Measurements from ENCODE around the gene KRT23. TPM values are rescaled to one million over a fixed set of nuclear protein-coding genes. Genes with fewer than 3 reads are reported as not detected.
A peak's percentile ranks its signal among the peaks of the same experiment; 100 is the strongest.

The KRT23 gene
- total and polyA plus RNA-seq, 9 of the 15 experiments (the other 6 are each of a cell fraction or from before 2014, with no cell fraction given): not detected

DNA sequence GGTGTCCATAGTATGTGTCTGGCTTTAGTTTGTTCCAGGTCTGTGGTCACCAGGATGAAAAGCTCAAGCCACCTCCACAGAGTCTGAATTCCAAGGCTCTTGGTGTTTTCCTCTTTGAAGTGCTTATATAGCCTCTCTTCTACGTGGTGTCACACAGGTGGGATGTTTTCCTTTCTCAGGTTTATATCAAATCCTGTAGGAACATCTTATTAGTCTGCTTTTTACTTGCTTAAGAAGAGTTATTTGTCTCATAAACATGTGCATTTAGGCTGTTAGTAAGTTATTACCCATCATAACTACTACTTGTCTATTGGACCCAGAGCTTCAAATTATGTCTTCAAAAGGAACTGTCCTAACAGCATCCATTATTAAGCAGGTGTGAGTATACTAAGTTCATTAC lies 29.4 kb upstream of the KRT23 start, which contains the start of gene KRT39:
TSS of gene KRT39 (minus strand) at position 101 of the 400 bp plus-strand sequence. CDS start at position 9, 92 bp downstream.
- ChIA-PET POLR2A (interaction anchor here (0.5 to 1.0 kb wide), 2 partner anchors 11 to 244 kb away, joined by 3 to 4 read pairs; no protein-coding TSS in a partner anchor), CTCF (ENCODE audit: low intra/inter-chr PET ratio) (no interaction called here)
- no peak within 1 kb of the TSS for H3K4me3 ChIP-seq
- no peaks in the 10 kb centered on the region for H3K79me2 ChIP-seq (ENCODE audit: control insufficient read depth, insufficient read depth, low read length)
- in situ Hi-C loops (cut with MboI) (no loop called here), intact Hi-C loops (cut with micrococcal nuclease) (no loop called here)
- H3K27me3 ChIP-seq (ENCODE audit: control insufficient read depth in 2 of 2, insufficient read depth in 2 of 2, low read length in 2 of 2): no peaks in the 10 kb centered on the region
- no peaks in the 10 kb centered on the region for H3K4me1 ChIP-seq (replicated peaks in 1 of 2; ENCODE audit: control insufficient read depth in 2 of 2, insufficient read depth in 2 of 2, low read length in 2 of 2)
- FAIRE-seq (no peak), DNase-seq (ENCODE audit: extremely low read depth in 1 of 4, low spot score in 3 of 4) (no peak), ATAC-seq (no peak)
- TF ChIP-seq SMARCA5 (IDR thresholded peaks at IDR 0.05): no peak
- H3K36me3 ChIP-seq (ENCODE audit: control insufficient read depth, insufficient read depth, low read length): no peaks in the 10 kb centered on the region
- no peak within 1 kb of the TSS for H3K4me2 ChIP-seq (ENCODE audit: insufficient read depth, low read length)
- no peaks in the 10 kb centered on the region for H4K20me1 ChIP-seq (replicated peaks; ENCODE audit: control insufficient read depth, insufficient read depth, low read length)
- BruUV-seq (replicated peaks): no TSS peak
- H3K9me1 ChIP-seq (ENCODE audit: control insufficient read depth, insufficient read depth, low read length): no peaks in the 10 kb centered on the region
- WGBS (ENCODE audit: insufficient coverage, low coverage, missing lambda C conversion rate): 0% methylated on average over 1 of the region's 1 CpG
- no peaks in the 10 kb centered on the region for H3K9me3 ChIP-seq (replicated peaks; ENCODE audit: control insufficient read depth, insufficient read depth, low read depth, low read length)
- H2AFZ ChIP-seq (ENCODE audit: low read depth, low read length): no peak within 1 kb of the TSS
- H3K9ac ChIP-seq (ENCODE audit: insufficient read depth in 1 of 2, low read depth in 2 of 2, low read length in 2 of 2): no peak within 1 kb of the TSS
- no peak within 1 kb of the TSS for H3K27ac ChIP-seq (ENCODE audit: extremely low read depth, low read depth, low read length)

GRCh38 chr17:40963838-40964237 lies 26.4 kb upstream of the KRT23 start:
- ATAC-seq: peak; percentile 68; the same call in 2 of the 3 replicates

More at GRCh38 chr17:40963838-40964237, 26.4 kb upstream of the KRT23 start:
- H4K20me1 ChIP-seq (replicated peaks; ENCODE audit: control insufficient read depth, insufficient read depth, low read length): no peaks in the 10 kb centered on the region
- intact Hi-C loops (cut with micrococcal nuclease): no loop called here
- no peaks in the 10 kb centered on the region for H3K79me2 ChIP-seq (ENCODE audit: control insufficient read depth, insufficient read depth, low read length)
- H3K36me3 ChIP-seq (ENCODE audit: control insufficient read depth, insufficient read depth, low read length): no peaks in the 10 kb centered on the region
- no peaks in the 10 kb centered on the region for H3K9me3 ChIP-seq (replicated peaks; ENCODE audit: control insufficient read depth, insufficient read depth, low read depth, low read length)
- no TSS peak for BruUV-seq (replicated peaks)
- CTCF ChIA-PET (ENCODE audit: low intra/inter-chr PET ratio): no interaction called here
- peak overlapping the region; percentile 6; the same call in 1 of the 2 replicates for H3K4me2 ChIP-seq (ENCODE audit: insufficient read depth, low read length)
- H3K9ac ChIP-seq (ENCODE audit: insufficient read depth in 1 of 2, low read depth in 2 of 2, low read length in 2 of 2): no peak overlapping the region
- FAIRE-seq (peak; percentile 82), DNase-seq (ENCODE audit: extremely low read depth in 1 of 4, low spot score in 3 of 4) (peak; percentile 27 to 42 (median 40))
- in situ Hi-C loops (cut with MboI): no loop called here
- peaks cover 0 to 6% of the 10 kb centered on the region in 2 experiments; a peak in 3 of 5 replicates for H3K27me3 ChIP-seq (ENCODE audit: control insufficient read depth in 2 of 2, insufficient read depth in 2 of 2, low read length in 2 of 2)
- POLR2A ChIA-PET: interaction anchor here (1.0 kb wide), 1 partner anchor 9 kb away, joined by 4 read pairs; no protein-coding TSS in a partner anchor
- no peaks in the 10 kb centered on the region for H3K9me1 ChIP-seq (ENCODE audit: control insufficient read depth, insufficient read depth, low read length)
- no peaks in the 10 kb centered on the region for H3K4me1 ChIP-seq (replicated peaks in 1 of 2; ENCODE audit: control insufficient read depth in 2 of 2, insufficient read depth in 2 of 2, low read length in 2 of 2)
- peak overlapping the region; percentile 34; the same call in 1 of the 2 replicates for H2AFZ ChIP-seq (ENCODE audit: low read depth, low read length)
- no peak overlapping the region for H3K27ac ChIP-seq (ENCODE audit: extremely low read depth, low read depth, low read length)
- 0% methylated on average over 1 of the region's 1 CpG for WGBS (ENCODE audit: insufficient coverage, low coverage, missing lambda C conversion rate)
- peak in 1 of 2 experiments; percentile 19; a peak in 1 of 4 replicates for TF ChIP-seq RAD21 (CRISPR knock-in tag; conservative IDR thresholded peaks at IDR 0.05 in 1 of 2, IDR thresholded peaks at IDR 0.05 in 1 of 2)
- TF ChIP-seq, protein P1, sequence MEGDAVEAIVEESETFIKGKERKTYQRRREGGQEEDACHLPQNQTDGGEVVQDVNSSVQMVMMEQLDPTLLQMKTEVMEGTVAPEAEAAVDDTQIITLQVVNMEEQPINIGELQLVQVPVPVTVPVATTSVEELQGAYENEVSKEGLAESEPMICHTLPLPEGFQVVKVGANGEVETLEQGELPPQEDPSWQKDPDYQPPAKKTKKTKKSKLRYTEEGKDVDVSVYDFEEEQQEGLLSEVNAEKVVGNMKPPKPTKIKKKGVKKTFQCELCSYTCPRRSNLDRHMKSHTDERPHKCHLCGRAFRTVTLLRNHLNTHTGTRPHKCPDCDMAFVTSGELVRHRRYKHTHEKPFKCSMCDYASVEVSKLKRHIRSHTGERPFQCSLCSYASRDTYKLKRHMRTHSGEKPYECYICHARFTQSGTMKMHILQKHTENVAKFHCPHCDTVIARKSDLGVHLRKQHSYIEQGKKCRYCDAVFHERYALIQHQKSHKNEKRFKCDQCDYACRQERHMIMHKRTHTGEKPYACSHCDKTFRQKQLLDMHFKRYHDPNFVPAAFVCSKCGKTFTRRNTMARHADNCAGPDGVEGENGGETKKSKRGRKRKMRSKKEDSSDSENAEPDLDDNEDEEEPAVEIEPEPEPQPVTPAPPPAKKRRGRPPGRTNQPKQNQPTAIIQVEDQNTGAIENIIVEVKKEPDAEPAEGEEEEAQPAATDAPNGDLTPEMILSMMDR (IDR thresholded peaks at IDR 0.05 in 2 of 3, conservative IDR thresholded peaks at IDR 0.05 in 1 of 3; ENCODE audit: insufficient read depth in 2 of 3, low read depth in 1 of 3, low read length in 3 of 3): peak in 2 of 3 experiments; percentile 60 to 65; a peak in 4 of 6 replicates
- no peak for TF ChIP-seq MCM5 (IDR thresholded peaks at IDR 0.05; ENCODE audit: low read depth)
- no peak overlapping the region for H3K4me3 ChIP-seq

Data from K562 (cell line).